H9 (cell line): ENCODE data around the gene KDM2B. TPM values are rescaled to one million over a fixed set of nuclear protein-coding genes. Genes with fewer than 3 reads are reported as not detected.

Source experiments
- DNase-seq: peaks from one replicate; pipeline ENCODE4 v3.0.0-alpha.2; 2017
- H2AFZ ChIP-seq: one replicate; pipeline ENCODE4 v1.6.1; 2013; ENCODE audit warnings: mild to moderate bottlenecking, low read length, control low read depth, moderate library complexity
- H2AK5ac ChIP-seq: 2 replicates; pipeline ENCODE4 v1.6.1; 2013; ENCODE audit warnings: low read length, control low read depth, mixed read lengths; ENCODE audit not compliant: insufficient read length
- H2BK120ac ChIP-seq: one replicate; pipeline ENCODE4 v1.6.1; 2013; ENCODE audit warnings: low read depth, mild to moderate bottlenecking, low read length, control low read depth, inconsistent platforms; ENCODE audit not compliant: poor library complexity, severe bottlenecking
- H2BK12ac ChIP-seq: 2 replicates; pipeline ENCODE4 v1.6.1; 2013; ENCODE audit warnings: low read length, control low read depth, mixed read lengths, low read depth; ENCODE audit not compliant: insufficient read length
- H2BK15ac ChIP-seq: 2 replicates; pipeline ENCODE4 v1.6.1; 2013; ENCODE audit warnings: low read depth, low read length, control low read depth
- H2BK20ac ChIP-seq: one replicate; pipeline ENCODE4 v1.6.1; 2013; ENCODE audit warnings: low read depth, mild to moderate bottlenecking, low read length, control low read depth, inconsistent platforms; ENCODE audit not compliant: poor library complexity, severe bottlenecking
- H2BK5ac ChIP-seq: 2 replicates; pipeline ENCODE4 v1.6.1; 2013; ENCODE audit warnings: low read length, control low read depth, mixed read lengths; ENCODE audit not compliant: insufficient read length
- H3K14ac ChIP-seq: 2 replicates; pipeline ENCODE4 v1.6.1; 2013; ENCODE audit warnings: low read length, control low read depth; ENCODE audit not compliant: insufficient read depth
- H3K18ac ChIP-seq: 2 replicates; pipeline ENCODE4 v1.6.1; 2013; ENCODE audit warnings: low read depth, mild to moderate bottlenecking, mixed read lengths, low read length, control low read depth; ENCODE audit not compliant: insufficient read length
- H3K23ac ChIP-seq: 2 replicates; pipeline ENCODE4 v1.6.1; 2013; ENCODE audit warnings: low read length, control low read depth, mixed read lengths, low read depth; ENCODE audit not compliant: insufficient read length
- H3K23me2 ChIP-seq: 2 replicates; pipeline ENCODE4 v1.6.1; 2013; ENCODE audit warnings: low read depth, mild to moderate bottlenecking, mixed read lengths, low read length, control low read depth; ENCODE audit not compliant: insufficient read length, poor library complexity, severe bottlenecking
- H3K27ac ChIP-seq: 2 replicates; pipeline ENCODE4 v1.5.1; 2013; ENCODE audit warnings: low read length, control low read depth, mixed read lengths, low read depth; ENCODE audit not compliant: insufficient read length
- H3K27me3 ChIP-seq: 2 replicates; pipeline ENCODE4 v1.6.1; 2013; ENCODE audit warnings: low read length, control low read depth, inconsistent platforms; ENCODE audit not compliant: insufficient read depth
- H3K4ac ChIP-seq: 2 replicates; pipeline ENCODE4 v1.6.1; 2013; ENCODE audit warnings: low read depth, mild to moderate bottlenecking, control low read depth, inconsistent platforms, low read length, moderate library complexity
- H3K4me1 ChIP-seq: 2 replicates; pipeline ENCODE4 v1.6.1; 2013; ENCODE audit warnings: low read length, control low read depth, inconsistent platforms; ENCODE audit not compliant: insufficient read depth
- H3K4me2 ChIP-seq: 2 replicates; pipeline ENCODE4 v1.6.1; 2013; ENCODE audit warnings: low read length, control low read depth, mixed read lengths; ENCODE audit not compliant: insufficient read length, insufficient read depth
- H3K56ac ChIP-seq: 2 replicates; pipeline ENCODE4 v1.6.1; 2013; ENCODE audit warnings: low read depth, mild to moderate bottlenecking, mixed read lengths, low read length, control low read depth; ENCODE audit not compliant: insufficient read length
- H3K79me1 ChIP-seq: 2 replicates; pipeline ENCODE4 v1.6.1; 2013; ENCODE audit warnings: low read depth, mild to moderate bottlenecking, moderate library complexity, low read length, control low read depth, inconsistent platforms; ENCODE audit not compliant: insufficient read depth, poor library complexity, severe bottlenecking
- H3K79me2 ChIP-seq: 2 replicates; pipeline ENCODE4 v1.6.1; 2013; ENCODE audit warnings: low read length, control low read depth, inconsistent platforms; ENCODE audit not compliant: insufficient read depth
- H3K9ac ChIP-seq: 2 replicates; pipeline ENCODE4 v1.6.1; 2013; ENCODE audit warnings: low read length, control low read depth, mixed read lengths; ENCODE audit not compliant: insufficient read length; ENCODE audit errors: extremely low read depth
- H3K9me3 ChIP-seq: one replicate; pipeline ENCODE4 v1.6.1; 2013; ENCODE audit warnings: low read depth, low read length, inconsistent platforms; ENCODE audit not compliant: control insufficient read depth
- H3T11ph ChIP-seq: one replicate; pipeline ENCODE4 v1.6.1; 2013; ENCODE audit warnings: mild to moderate bottlenecking, low read length, control low read depth, inconsistent platforms
- H4K20me1 ChIP-seq: one replicate; pipeline ENCODE4 v1.6.1; 2013; ENCODE audit not compliant: control insufficient read depth, insufficient read length, insufficient read depth
- H4K5ac ChIP-seq: 2 replicates; pipeline ENCODE4 v1.6.1; 2013; ENCODE audit warnings: low read depth, mild to moderate bottlenecking, mixed read lengths, low read length, control low read depth; ENCODE audit not compliant: insufficient read length
- H4K8ac ChIP-seq: replicated peaks from 2 replicates; pipeline ENCODE4 v1.6.1; 2013; ENCODE audit warnings: low read length, control low read depth, mixed read lengths, low read depth; ENCODE audit not compliant: insufficient read length
- H4K91ac ChIP-seq: 2 replicates; pipeline ENCODE4 v1.6.1; 2013; ENCODE audit warnings: low read depth, mild to moderate bottlenecking, moderate library complexity, mixed read lengths, low read length, control low read depth; ENCODE audit not compliant: insufficient read length
- H3K27ac Mint-ChIP-seq, 3 experiments: 2 replicates in 2 of 3; 3 replicates in 1 of 3; pipeline ENCODE4 v1.8.0; 2020 to 2021; ENCODE audit warnings: mixed read lengths in 3 of 3, mild to moderate bottlenecking in 1 of 3, moderate library complexity in 1 of 3
- H3K27me3 Mint-ChIP-seq: 2 replicates; pipeline ENCODE4 v1.8.0; 2021; ENCODE audit warnings: low read depth, mild to moderate bottlenecking, moderate library complexity, mixed read lengths
- H3K36me3 Mint-ChIP-seq, 3 experiments: 2 replicates in 2 of 3; 3 replicates in 1 of 3; pipeline ENCODE4 v1.8.0; 2020 to 2021; ENCODE audit warnings: low read depth in 3 of 3, mixed read lengths in 3 of 3; ENCODE audit not compliant: insufficient read depth in 1 of 3
- H3K4me1 Mint-ChIP-seq, 2 experiments: 2 replicates each; pipeline ENCODE4 v1.8.0; 2020; ENCODE audit warnings: mixed read lengths in 2 of 2
- H3K4me3 Mint-ChIP-seq, 2 experiments: 2 replicates in 1 of 2; 3 replicates in 1 of 2; pipeline ENCODE4 v1.8.0; 2020 to 2021; ENCODE audit warnings: mild to moderate bottlenecking in 2 of 2, mixed read lengths in 2 of 2, moderate library complexity in 1 of 2
- H3K9me3 Mint-ChIP-seq, 2 experiments: 2 replicates in 1 of 2; 3 replicates in 1 of 2; pipeline ENCODE4 v1.8.0; 2020; ENCODE audit warnings: mild to moderate bottlenecking in 2 of 2, mixed read lengths in 2 of 2, moderate library complexity in 1 of 2
- WGBS: extraction: QIAGEN DNeasy Blood & Tissue Kit; methylation state at CpG from one replicate; pipeline ENCODE4 v1.1.7; 2013; ENCODE audit warnings: missing lambda C conversion rate, low lambda C conversion rate, mixed read lengths; ENCODE audit not compliant: insufficient read length; ENCODE audit errors: extremely low coverage; 5-methylcytosine and 5-hydroxymethylcytosine counted together
- total RNA-seq: library from RNA; stranded (reverse); gene quantifications from 2 replicates; pipeline ENCODE4 v1.2.1, GENCODE V29; 2021
- TF ChIP-seq, protein P1 (sequence below): fragments of 200-600 bp; sonication (generic); conservative IDR thresholded peaks from 3 replicates; pipeline ENCODE4 v1.8.0; 2021; ENCODE audit warnings: antibody characterized with exemption, mild to moderate bottlenecking

The KDM2B gene
- total RNA-seq, 1 experiment from 2014 or later, result 143 TPM

DNA sequence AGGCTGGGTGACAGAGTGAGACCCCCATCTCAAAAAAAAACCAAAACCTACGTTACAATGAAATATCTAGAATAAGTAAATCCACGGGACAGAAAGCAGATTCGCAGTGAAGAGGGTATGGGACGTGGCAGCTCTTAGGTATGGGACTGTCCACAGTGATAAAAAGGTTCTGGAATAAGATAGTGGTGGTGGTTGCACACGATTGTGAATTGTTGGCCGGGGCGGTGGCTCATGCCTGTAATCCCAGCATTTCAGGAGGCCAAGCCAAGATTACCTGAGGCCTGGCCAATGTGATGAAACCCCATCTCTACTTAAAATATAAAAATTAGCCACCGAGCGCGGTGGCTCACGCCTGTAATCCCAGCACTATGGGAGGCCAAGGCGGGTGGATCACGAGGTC is 76.3 kb downstream of the KDM2B start:
- no peak overlapping the region for H3K23ac ChIP-seq
- H2BK120ac ChIP-seq, result no peak overlapping the region
- H3K9ac ChIP-seq, result no peak overlapping the region
- H3K23me2 ChIP-seq, result no peaks in the 10 kb centered on the region
- no peaks in the 10 kb centered on the region for H3K9me3 Mint-ChIP-seq
- H3K9me3 ChIP-seq, result no peaks in the 10 kb centered on the region
- no peak overlapping the region for H3T11ph ChIP-seq
- H3K36me3 Mint-ChIP-seq, result peaks cover 12 to 74% (median 48%) of the 10 kb centered on the region in 3 experiments
- H3K4ac ChIP-seq, result no peak overlapping the region
- H3K79me2 ChIP-seq, result no peaks in the 10 kb centered on the region
- H2BK12ac ChIP-seq, result no peak overlapping the region
- H4K91ac ChIP-seq, result no peak overlapping the region
- H3K27me3 ChIP-seq, result no peaks in the 10 kb centered on the region
- no peak overlapping the region for H3K18ac ChIP-seq
- no peaks in the 10 kb centered on the region for H4K20me1 ChIP-seq
- no peak overlapping the region; a peak in 1 of 7 replicates for H3K27ac Mint-ChIP-seq
- no peak for DNase-seq
- H3K56ac ChIP-seq, result no peak overlapping the region
- no peak overlapping the region for H2BK20ac ChIP-seq
- no peak overlapping the region for H2AFZ ChIP-seq
- H2BK15ac ChIP-seq, result no peak overlapping the region
- peaks cover 8 to 9% of the 10 kb centered on the region in 2 experiments for H3K4me1 Mint-ChIP-seq
- H3K14ac ChIP-seq, result no peak overlapping the region
- no peak overlapping the region for H3K4me2 ChIP-seq
- no peak overlapping the region for H2BK5ac ChIP-seq
- H4K8ac ChIP-seq, result no peak overlapping the region
- no peak overlapping the region for H4K5ac ChIP-seq
- H2AK5ac ChIP-seq, result no peak overlapping the region
- no peaks in the 10 kb centered on the region for H3K4me1 ChIP-seq
- H3K79me1 ChIP-seq, result no peaks in the 10 kb centered on the region
- H3K27me3 Mint-ChIP-seq, result no peaks in the 10 kb centered on the region
- no CpG with 5 or more reads among the region's 13 CpGs for WGBS
- H3K27ac ChIP-seq, result no peak overlapping the region
- TF ChIP-seq, protein P1, sequence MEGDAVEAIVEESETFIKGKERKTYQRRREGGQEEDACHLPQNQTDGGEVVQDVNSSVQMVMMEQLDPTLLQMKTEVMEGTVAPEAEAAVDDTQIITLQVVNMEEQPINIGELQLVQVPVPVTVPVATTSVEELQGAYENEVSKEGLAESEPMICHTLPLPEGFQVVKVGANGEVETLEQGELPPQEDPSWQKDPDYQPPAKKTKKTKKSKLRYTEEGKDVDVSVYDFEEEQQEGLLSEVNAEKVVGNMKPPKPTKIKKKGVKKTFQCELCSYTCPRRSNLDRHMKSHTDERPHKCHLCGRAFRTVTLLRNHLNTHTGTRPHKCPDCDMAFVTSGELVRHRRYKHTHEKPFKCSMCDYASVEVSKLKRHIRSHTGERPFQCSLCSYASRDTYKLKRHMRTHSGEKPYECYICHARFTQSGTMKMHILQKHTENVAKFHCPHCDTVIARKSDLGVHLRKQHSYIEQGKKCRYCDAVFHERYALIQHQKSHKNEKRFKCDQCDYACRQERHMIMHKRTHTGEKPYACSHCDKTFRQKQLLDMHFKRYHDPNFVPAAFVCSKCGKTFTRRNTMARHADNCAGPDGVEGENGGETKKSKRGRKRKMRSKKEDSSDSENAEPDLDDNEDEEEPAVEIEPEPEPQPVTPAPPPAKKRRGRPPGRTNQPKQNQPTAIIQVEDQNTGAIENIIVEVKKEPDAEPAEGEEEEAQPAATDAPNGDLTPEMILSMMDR, result no peak
- no peak overlapping the region for H3K4me3 Mint-ChIP-seq
